Naive thymus-derived CD4-positive, alpha-beta T cell (primary cell): ENCODE data around the gene STAT3. TPM values are rescaled to one million over a fixed set of nuclear protein-coding genes. Genes with fewer than 3 reads are reported as not detected.

ENCODE experiments used
- ATAC-seq: fragments of 150-1000 bp; cut with Tn5 transposase; 2 replicates; pipeline ENCODE4 v1.10.0; 2021; ENCODE audit warnings: mild to moderate bottlenecking, moderate library complexity
- CTCF ChIA-PET: fragments of 350-600 bp; sonication (Branson Sonifier 250); formaldehyde crosslinking; loops from one replicate; lab custom pipeline; 2021; ENCODE audit warnings: antibody characterized with exemption; lab: Charles Lee
- POLR2A ChIA-PET: fragments of 350-600 bp; sonication (Branson Sonifier 250); formaldehyde crosslinking; loops from one replicate; lab custom pipeline; 2021; ENCODE audit warnings: antibody characterized with exemption, inconsistent platforms; lab: Charles Lee
- DNase-seq, 9 donors: peaks; one replicate each; pipeline versions ENCODE4 v3.0.0 to v3.0.0-alpha.2; 2020 to 2022; ENCODE audit warnings: mixed read lengths in 1 of 9
- H3K27ac ChIP-seq: one replicate; pipeline ENCODE4 v1.7.0; 2013; ENCODE audit warnings: mild to moderate bottlenecking, low read depth, low read length, moderate library complexity
- H3K27me3 ChIP-seq, 2 donors: one replicate each; pipeline ENCODE4 v1.7.0; 2013; ENCODE audit warnings: low read length in 2 of 2, mild to moderate bottlenecking in 2 of 2, moderate library complexity in 2 of 2; ENCODE audit not compliant: control insufficient read depth in 2 of 2, insufficient read depth in 2 of 2
- H3K36me3 ChIP-seq, 3 experiments: 1 replicate in 2 of 3; 2 replicates in 1 of 3; pipeline ENCODE4 v1.7.0; 2013; ENCODE audit warnings: low read length in 3 of 3, mild to moderate bottlenecking in 3 of 3, moderate library complexity in 1 of 3; ENCODE audit not compliant: insufficient read depth in 3 of 3, control insufficient read depth in 2 of 3
- H3K4me1 ChIP-seq, 2 donors: one replicate each; pipeline ENCODE4 v1.7.0; 2013; ENCODE audit warnings: low read length in 2 of 2, mild to moderate bottlenecking in 2 of 2, moderate library complexity in 1 of 2; ENCODE audit not compliant: control insufficient read depth in 2 of 2, insufficient read depth in 2 of 2
- H3K4me3 ChIP-seq: 2 replicates; pipeline ENCODE4 v1.7.0; 2013; ENCODE audit warnings: mild to moderate bottlenecking, low read length
- H3K9me3 ChIP-seq, 3 experiments: 1 replicate in 2 of 3; 2 replicates in 1 of 3; pipeline ENCODE4 v1.7.0; 2013; ENCODE audit warnings: low read length in 3 of 3; ENCODE audit not compliant: control insufficient read depth in 2 of 3
- H3K27ac Mint-ChIP-seq, 9 donors: one replicate each; pipeline ENCODE4 v1.8.0; 2020 to 2022; ENCODE audit warnings: mixed read lengths in 9 of 9, mild to moderate bottlenecking in 8 of 9, moderate library complexity in 5 of 9, inconsistent platforms in 2 of 9
- H3K27me3 Mint-ChIP-seq, 5 donors: one replicate each; pipeline ENCODE4 v1.8.0; 2021 to 2022; ENCODE audit warnings: mixed read lengths in 5 of 5, mild to moderate bottlenecking in 1 of 5
- H3K36me3 Mint-ChIP-seq, 5 donors: one replicate each; pipeline ENCODE4 v1.8.0; 2020 to 2022; ENCODE audit warnings: mixed read lengths in 5 of 5, mild to moderate bottlenecking in 3 of 5, inconsistent platforms in 1 of 5
- H3K4me1 Mint-ChIP-seq, 7 donors: one replicate each; pipeline ENCODE4 v1.8.0; 2020 to 2022; ENCODE audit warnings: mixed read lengths in 7 of 7, mild to moderate bottlenecking in 3 of 7, inconsistent platforms in 1 of 7
- H3K4me3 Mint-ChIP-seq, 10 donors: one replicate each; pipeline ENCODE4 v1.8.0; 2020 to 2022; ENCODE audit warnings: mild to moderate bottlenecking in 10 of 10, mixed read lengths in 10 of 10, moderate library complexity in 6 of 10, inconsistent platforms in 2 of 10
- H3K9me3 Mint-ChIP-seq, 11 donors: one replicate each; pipeline ENCODE4 v1.8.0; 2020 to 2022; ENCODE audit warnings: mixed read lengths in 11 of 11, mild to moderate bottlenecking in 4 of 11, inconsistent platforms in 1 of 11, moderate library complexity in 1 of 11
- intact Hi-C, 2 donors: fragments of 100-400 bp; cut with micrococcal nuclease; formaldehyde crosslinking; loops; one replicate each; pipeline ENCODE4 v1.15.1; 2023
- polyA plus RNA-seq, 2 donors: library from polyadenylated mRNA; unstranded; fragments of 300-500 nt; fragmentation: Illumina TruSeq; gene quantifications; one replicate each; pipeline ENCODE4 v1.2.3, GENCODE V29; 2021
- total RNA-seq, 6 experiments: library from RNA in 5 of 6; stranded (reverse) in 5 of 6; gene quantifications; 1 replicate in 5 of 6; 2 replicates in 1 of 6; pipeline ENCODE4 v1.2.3 and lab custom pipeline; 2021 to 2026

Gene STAT3
- total and polyA plus RNA-seq, 7 experiments from 2014 or later, result 133 to 275 (median 189) TPM

GRCh38 chr17:42317266-42317845, 70.9 kb downstream of the STAT3 start:
- H3K27ac ChIP-seq, result peak overlapping the region; percentile 0
- DNase-seq, result no peak
- peaks cover 10 to 62% of the 10 kb centered on the region in 2 donors for H3K4me1 ChIP-seq

DNA sequence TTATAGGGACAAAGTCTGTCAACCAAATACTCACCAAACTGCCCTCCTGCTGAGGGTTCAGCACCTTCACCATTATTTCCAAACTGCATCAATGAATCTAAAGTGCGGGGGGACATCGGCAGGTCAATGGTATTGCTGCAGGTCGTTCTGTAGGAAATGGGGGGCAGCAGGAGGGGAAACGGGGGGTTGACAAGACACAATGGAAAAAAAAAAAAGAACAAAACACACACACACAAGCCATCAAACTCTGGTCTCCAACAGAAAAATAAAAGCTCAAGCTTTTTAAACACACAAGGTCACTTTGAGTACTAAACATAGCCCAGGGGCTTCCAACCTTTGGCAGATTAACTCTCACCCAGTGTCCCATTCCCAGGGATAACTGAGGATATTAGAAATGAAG, 71.5 kb downstream of the STAT3 start:
- no peak for DNase-seq
- intact Hi-C loops, result loop anchor here in 1 of 2 donors (10.0 kb wide), 2 partner anchors 302 to 358 kb away; partner anchors contain the start of genes DNAJC7 and PLEKHH3
- Mint-ChIP-seq H3K27ac (peak overlapping the region; percentile 41 to 92 (median 85)), H3K27me3 (no peaks in the 10 kb centered on the region), H3K4me1 (peaks cover 41 to 87% (median 73%) of the 10 kb centered on the region in 7 donors), H3K4me3 (peak overlapping the region in 5 of 10 donors; percentile 15 to 44 (median 40)), H3K36me3 (peaks cover 5 to 32% (median 5%) of the 10 kb centered on the region in 5 donors), H3K9me3 (no peaks in the 10 kb centered on the region)
- ATAC-seq, result no peak
- Histone ChIP-seq H3K4me3 (no peak overlapping the region), H3K9me3 (no peaks in the 10 kb centered on the region), H3K27me3 (no peaks in the 10 kb centered on the region), H3K4me1 (peaks cover 14 to 63% of the 10 kb centered on the region in 2 donors), H3K36me3 (peaks cover 0 to 21% (median 4%) of the 10 kb centered on the region in 3 experiments), H3K27ac (no peak overlapping the region)
- POLR2A ChIA-PET, result interaction anchor here (0.5 to 6.8 kb wide), 6 partner anchors 14 to 154 kb away, joined by 3 to 38 read pairs (median 3); partner anchors contain the start of gene STAT3
- CTCF ChIA-PET, result interaction anchor here (0.7 to 16.1 kb wide), 4 partner anchors 88 to 125 kb away, joined by 3 to 264 read pairs (median 28); no protein-coding TSS in a partner anchor

More at GRCh38 chr17:42317266-42317845, 70.9 kb downstream of the STAT3 start:
- H3K4me3 Mint-ChIP-seq, result peak overlapping the region in 4 of 10 donors; percentile 2 to 33 (median 18)
- H3K27me3 Mint-ChIP-seq, result no peaks in the 10 kb centered on the region
- Histone ChIP-seq H3K36me3 (peaks cover 0 to 27% (median 10%) of the 10 kb centered on the region in 3 experiments), H3K27me3 (no peaks in the 10 kb centered on the region), H3K9me3 (no peaks in the 10 kb centered on the region), H3K4me3 (no peak overlapping the region)
- CTCF ChIA-PET, result interaction anchor here (0.6 to 16.1 kb wide), 5 partner anchors 71 to 122 kb away, joined by 3 to 264 read pairs (median 3); partner anchors contain the start of gene STAT3
- ATAC-seq, result no peak
- H3K36me3 Mint-ChIP-seq, result peaks cover 5 to 38% (median 11%) of the 10 kb centered on the region in 5 donors
- peaks cover 42 to 89% (median 74%) of the 10 kb centered on the region in 7 donors for H3K4me1 Mint-ChIP-seq
- H3K9me3 Mint-ChIP-seq, result no peaks in the 10 kb centered on the region
- H3K27ac Mint-ChIP-seq, result peak overlapping the region; percentile 41 to 92 (median 79)
- intact Hi-C loops, result loop anchor here in 1 of 2 donors (10.0 kb wide), 2 partner anchors 303 to 357 kb away; partner anchors contain the start of genes DNAJC7 and PLEKHH3
- POLR2A ChIA-PET, result interaction anchor here (0.6 to 2.5 kb wide), 7 partner anchors 8 to 95 kb away, joined by 3 to 16 read pairs (median 3); partner anchors contain the start of gene STAT3

DNA sequence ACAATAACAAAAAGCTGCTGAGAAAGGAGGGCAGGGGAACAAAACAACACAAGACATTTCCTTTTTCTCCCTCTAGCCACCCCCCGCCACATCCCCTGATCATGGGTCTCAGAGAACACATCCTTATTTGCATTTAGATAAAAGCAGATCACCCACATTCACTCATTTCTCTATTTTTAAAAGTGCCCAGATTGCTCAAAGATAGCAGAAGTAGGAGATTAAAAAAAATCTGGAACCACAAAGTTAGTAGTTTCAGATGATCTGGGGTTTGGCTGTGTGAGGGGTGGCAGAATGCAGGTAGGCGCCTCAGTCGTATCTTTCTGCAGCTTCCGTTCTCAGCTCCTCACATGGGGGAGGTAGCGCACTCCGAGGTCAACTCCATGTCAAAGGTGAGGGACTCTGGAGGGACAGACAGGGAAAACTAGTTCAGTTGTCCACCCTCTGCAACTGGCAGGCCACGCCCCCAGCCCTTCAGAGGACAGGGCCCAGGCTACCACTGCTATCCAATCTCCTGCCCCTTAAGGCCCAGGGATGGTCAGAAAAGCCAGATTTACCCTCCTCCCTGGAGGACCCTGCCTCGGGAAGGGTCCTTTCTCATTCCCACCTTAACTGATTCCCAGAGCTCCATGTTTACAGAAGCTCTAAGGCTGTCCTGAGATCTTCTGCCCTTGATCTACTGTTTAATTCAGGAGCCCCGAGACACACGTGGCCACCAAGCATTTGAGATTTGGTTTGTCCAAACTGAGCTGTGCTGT, 72.7 kb downstream of the STAT3 start:
- Mint-ChIP-seq H3K4me3 (peak overlapping the region; percentile 34 to 84 (median 66)), H3K4me1 (peaks cover 48 to 89% (median 79%) of the 10 kb centered on the region in 7 donors), H3K27ac (peak overlapping the region; percentile 55 to 94 (median 85)), H3K9me3 (no peaks in the 10 kb centered on the region), H3K27me3 (no peaks in the 10 kb centered on the region), H3K36me3 (peaks cover 0 to 33% (median 5%) of the 10 kb centered on the region in 5 donors)
- Histone ChIP-seq H3K27ac (peak overlapping the region; percentile 59), H3K36me3 (peaks cover 0 to 25% (median 4%) of the 10 kb centered on the region in 3 experiments), H3K4me1 (peaks cover 16 to 75% of the 10 kb centered on the region in 2 donors), H3K27me3 (no peaks in the 10 kb centered on the region), H3K4me3 (peak overlapping the region; percentile 27), H3K9me3 (no peaks in the 10 kb centered on the region)
- DNase-seq (peak in 7 of 9 donors; percentile 47 to 75 (median 62)), ATAC-seq (peak; percentile 44)
- CTCF ChIA-PET, result interaction anchor here (0.6 to 16.1 kb wide), 7 partner anchors 10 to 213 kb away, joined by 3 to 264 read pairs (median 4); no protein-coding TSS in a partner anchor
- intact Hi-C loops, result loop anchor here in 1 of 2 donors (2.0 to 10.0 kb wide), 3 partner anchors 67 to 359 kb away; partner anchors contain the start of genes DNAJC7 and PLEKHH3
- POLR2A ChIA-PET, result interaction anchor here (1.2 to 9.1 kb wide), 6 partner anchors 10 to 172 kb away, joined by 3 to 88 read pairs (median 20); partner anchors contain the start of genes STAT3 and STAT5A

GRCh38 chr17:42313773-42314566, 74.3 kb downstream of the STAT3 start:
- Mint-ChIP-seq H3K27ac (peak overlapping the region; percentile 62 to 94 (median 85)), H3K36me3 (peaks cover 0 to 31% (median 6%) of the 10 kb centered on the region in 5 donors), H3K9me3 (no peaks in the 10 kb centered on the region), H3K27me3 (no peaks in the 10 kb centered on the region), H3K4me3 (peak overlapping the region; percentile 39 to 82 (median 68)), H3K4me1 (peaks cover 51 to 90% (median 82%) of the 10 kb centered on the region in 7 donors)
- no peak for ATAC-seq
- Histone ChIP-seq H3K9me3 (no peaks in the 10 kb centered on the region), H3K36me3 (peaks cover 7 to 41% (median 8%) of the 10 kb centered on the region in 3 experiments), H3K27me3 (no peaks in the 10 kb centered on the region), H3K27ac (peak overlapping the region; percentile 69), H3K4me3 (no peak overlapping the region), H3K4me1 (peaks cover 13 to 68% of the 10 kb centered on the region in 2 donors)
- ChIA-PET CTCF (interaction anchor here (0.7 to 9.4 kb wide), 12 partner anchors 8 to 229 kb away, joined by 3 to 54 read pairs (median 4); partner anchors contain the start of gene STAT3), POLR2A (interaction anchor here (0.5 to 9.1 kb wide), 16 partner anchors 7 to 297 kb away, joined by 3 to 88 read pairs (median 6); partner anchors contain the start of genes DNAJC7, STAT3 and STAT5A)
- intact Hi-C loops, result loop anchor here (1.0 to 10.0 kb wide), 8 partner anchors 8 to 361 kb away; partner anchors contain the start of genes ATP6V0A1 (in 1 of the 2), DNAJC7 (in 1 of the 2), PLEKHH3 (in 1 of the 2) and STAT5A (in 1 of the 2)
- DNase-seq, result peak in 4 of 9 donors; percentile 21 to 68 (median 32)

DNA sequence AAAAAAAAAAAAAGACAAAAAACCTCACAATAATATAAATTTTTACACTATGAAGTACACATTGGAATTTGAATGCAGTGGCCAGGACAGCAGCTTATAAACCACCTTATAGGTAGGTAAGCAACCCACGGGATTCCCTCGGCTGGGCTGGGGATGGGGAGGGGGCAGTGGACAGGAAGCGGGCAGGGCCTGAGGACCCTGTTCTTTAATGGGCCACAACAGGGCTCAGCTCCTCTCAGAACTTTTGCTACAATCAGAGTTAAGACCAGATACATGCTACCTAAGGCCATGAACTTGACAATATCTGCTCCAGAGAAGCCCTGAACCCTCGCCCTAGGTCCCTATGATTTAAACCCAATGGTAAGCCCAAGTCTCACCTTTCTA, 74.9 kb downstream of the STAT3 start:
- intact Hi-C loops, result loop anchor here (2.0 to 10.0 kb wide), 6 partner anchors 25 to 361 kb away; partner anchors contain the start of genes ATP6V0A1 (in 1 of the 2), DNAJC7 (in 1 of the 2), PLEKHH3 (in 1 of the 2) and STAT5A (in 1 of the 2)
- Mint-ChIP-seq H3K27me3 (no peaks in the 10 kb centered on the region), H3K4me1 (peaks cover 51 to 90% (median 80%) of the 10 kb centered on the region in 7 donors), H3K36me3 (peaks cover 0 to 33% (median 6%) of the 10 kb centered on the region in 5 donors), H3K4me3 (peak overlapping the region; percentile 39 to 82 (median 68)), H3K27ac (peak overlapping the region; percentile 62 to 94 (median 85)), H3K9me3 (no peaks in the 10 kb centered on the region)
- peaks cover 13 to 68% of the 10 kb centered on the region in 2 donors for H3K4me1 ChIP-seq
- ChIA-PET POLR2A (interaction anchor here (0.6 to 9.1 kb wide), 14 partner anchors 8 to 296 kb away, joined by 3 to 88 read pairs (median 10); partner anchors contain the start of genes DNAJC7, STAT3 and STAT5A), CTCF (interaction anchor here (0.8 to 9.4 kb wide), 10 partner anchors 9 to 230 kb away, joined by 3 to 54 read pairs (median 6); partner anchors contain the start of gene STAT3)
- peak overlapping the region; percentile 69 for H3K27ac ChIP-seq
- ATAC-seq (no peak), DNase-seq (no peak)
- H3K36me3 ChIP-seq, result peaks cover 7 to 47% (median 8%) of the 10 kb centered on the region in 3 experiments
- H3K4me3 ChIP-seq, result no peak overlapping the region
- H3K27me3 ChIP-seq, result no peaks in the 10 kb centered on the region
- H3K9me3 ChIP-seq, result no peaks in the 10 kb centered on the region
